ENCODE data around the gene ATP5IF1. TPM values are rescaled to one million over a fixed set of nuclear protein-coding genes. Genes with fewer than 3 reads are reported as not detected.

The ATP5IF1 gene
- total RNA-seq, 1 donor from 2014 or later, result 92.2 TPM

DNA sequence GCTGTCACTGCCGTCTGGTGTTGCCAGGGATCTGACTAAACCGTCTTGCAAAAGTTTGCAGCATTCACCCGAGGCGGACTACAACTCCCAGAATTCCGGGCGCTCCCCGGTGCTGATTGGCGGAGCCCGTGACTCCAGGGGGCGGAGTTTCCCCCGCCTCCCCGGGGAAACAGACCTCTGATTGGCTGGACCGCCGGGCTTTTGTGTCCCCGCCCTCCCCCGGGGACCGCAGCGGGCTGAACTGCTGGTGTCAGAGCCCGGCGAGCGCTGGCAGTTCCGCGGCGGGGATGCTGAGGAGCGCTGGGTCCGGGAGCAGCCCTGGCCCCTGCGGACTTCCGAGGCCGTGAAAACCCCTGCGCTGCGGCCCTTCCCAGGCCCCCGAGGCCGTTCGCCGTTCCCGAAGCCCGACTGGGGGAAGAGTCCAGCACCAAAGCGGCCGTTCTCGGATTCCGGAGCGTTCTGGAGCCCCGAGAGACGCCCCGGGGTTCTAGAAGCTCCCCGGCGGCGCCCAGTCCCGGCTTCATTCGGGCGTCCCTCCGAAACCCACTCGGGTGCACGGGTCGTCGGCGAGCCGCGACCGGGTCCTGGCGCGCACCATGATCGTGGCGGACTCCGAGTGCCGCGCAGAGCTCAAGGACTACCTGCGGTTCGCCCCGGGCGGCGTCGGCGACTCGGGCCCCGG lies 23.5 kb downstream of the ATP5IF1 start, which contains the start of gene SESN2:
Gene SESN2 (plus strand): TSS at position 267 of the 682 bp plus-strand sequence. CDS start 330 bp downstream, at position 597.
- ATAC-seq, result peak; percentile 99
- DNase-seq (ENCODE audit: low spot score), result peak; percentile 100
- intact Hi-C loops (cut with DNase I), result no loop called here

DNA sequence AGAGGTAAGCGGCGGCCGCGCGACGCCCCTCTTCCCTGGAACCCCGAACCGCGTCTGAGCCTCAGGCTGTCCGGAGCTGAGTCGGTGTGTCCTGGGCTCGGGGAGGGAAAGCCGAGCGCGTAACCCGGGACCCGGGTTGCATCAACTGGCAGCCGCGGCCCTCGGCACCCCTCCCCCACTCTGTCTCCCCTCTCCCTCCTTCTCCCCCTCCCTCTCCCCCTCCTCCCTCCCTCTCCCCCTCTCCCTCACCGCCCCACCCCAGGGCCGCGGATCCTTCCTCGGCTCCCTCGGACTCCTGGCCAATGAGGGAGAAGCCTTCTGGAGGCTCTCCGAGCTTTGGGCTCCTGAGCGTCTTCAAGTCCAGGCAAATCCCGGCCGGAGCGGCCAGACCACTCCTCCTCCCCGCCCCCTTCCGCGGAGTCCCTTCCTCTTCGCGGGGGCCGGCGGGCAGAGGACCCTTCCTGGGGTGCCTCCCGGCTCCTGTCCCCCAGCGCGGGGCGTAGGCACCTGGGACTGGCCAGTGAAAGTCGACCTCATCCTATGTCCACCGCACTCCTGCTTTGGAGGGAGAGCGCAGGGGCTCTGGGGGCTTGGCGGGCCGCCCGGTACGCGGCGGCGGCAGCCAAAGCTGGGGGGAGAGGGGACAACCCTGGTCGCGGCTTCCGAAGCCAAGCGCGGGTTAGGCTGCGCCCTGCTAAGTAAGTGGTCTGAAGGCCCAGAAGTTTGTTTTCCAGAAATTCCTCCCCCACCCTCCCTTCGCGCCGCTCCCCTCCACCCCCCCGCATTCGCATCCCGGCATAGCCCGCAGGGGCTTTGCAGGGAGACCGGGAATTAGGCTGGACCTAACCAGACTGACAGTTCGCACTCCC lies 24.2 kb downstream of the ATP5IF1 start:
- intact Hi-C loops (cut with DNase I), result no loop called here
- ATAC-seq (peak; percentile 69), DNase-seq (ENCODE audit: low spot score) (peak; percentile 85)

DNA sequence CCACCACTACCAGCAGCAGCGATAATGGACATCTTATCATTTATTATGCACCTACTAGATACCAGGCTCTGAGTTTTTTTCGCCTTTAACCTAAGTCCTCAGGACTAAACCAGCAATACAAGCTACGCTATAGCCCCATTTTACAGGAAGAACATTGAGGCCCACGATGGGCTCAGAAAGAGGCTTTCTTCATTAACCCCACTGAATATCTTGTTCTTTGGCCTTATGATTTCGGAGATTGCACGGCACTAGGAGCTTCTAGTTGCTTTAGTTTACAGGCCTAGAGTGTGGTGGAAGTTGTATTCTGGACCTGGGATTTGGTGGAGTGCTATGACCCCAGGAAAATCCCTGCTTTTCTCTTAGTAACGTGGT lies 24.9 kb downstream of the ATP5IF1 start:
- intact Hi-C loops (cut with DNase I), result no loop called here
- no peak for ATAC-seq
- DNase-seq (ENCODE audit: low spot score), result no peak

DNA sequence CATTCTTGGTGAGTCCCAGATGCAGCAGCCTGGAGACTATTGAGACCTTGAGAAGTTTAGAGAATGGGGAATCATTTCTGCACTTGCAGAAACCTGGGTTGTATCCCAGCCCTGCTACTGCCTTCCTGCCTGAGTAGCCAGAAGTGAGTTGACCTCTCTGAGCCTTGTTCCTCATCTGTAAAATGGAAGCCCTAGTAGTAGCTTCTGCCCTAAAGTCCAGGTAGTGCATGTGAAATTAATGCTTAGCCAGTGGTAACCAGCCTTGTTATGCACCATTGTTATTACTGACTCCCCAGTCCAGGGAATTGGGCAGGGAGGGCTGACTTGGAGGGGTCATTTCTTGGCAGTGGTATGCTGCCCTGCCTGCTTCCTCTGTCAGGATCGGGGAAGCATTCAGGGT lies 29.0 kb downstream of the ATP5IF1 start:
- ATAC-seq (no peak), DNase-seq (ENCODE audit: low spot score) (no peak)
- intact Hi-C loops (cut with DNase I), result no loop called here

DNA sequence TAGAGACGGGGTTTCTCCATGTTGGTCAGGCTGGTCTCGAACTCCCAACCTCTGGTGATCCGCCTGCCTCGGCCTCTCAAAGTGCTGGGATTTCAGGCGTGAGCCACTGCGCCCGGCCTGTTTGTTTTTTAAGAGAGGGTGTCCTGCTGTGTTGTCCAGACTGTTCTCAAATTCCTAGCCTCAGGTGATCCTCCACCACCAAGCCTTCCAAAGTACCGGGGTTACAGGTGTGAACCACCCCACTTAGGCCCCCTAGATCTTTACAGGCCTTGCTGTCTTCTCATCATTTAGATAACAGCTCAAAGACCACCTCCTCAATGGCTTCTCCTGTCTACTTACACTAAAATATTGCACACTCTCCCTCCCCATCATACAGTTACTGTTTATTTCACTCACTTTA lies 29.7 kb downstream of the ATP5IF1 start:
- ATAC-seq, result no peak
- no peak for DNase-seq (ENCODE audit: low spot score)
- intact Hi-C loops (cut with DNase I), result no loop called here

DNA sequence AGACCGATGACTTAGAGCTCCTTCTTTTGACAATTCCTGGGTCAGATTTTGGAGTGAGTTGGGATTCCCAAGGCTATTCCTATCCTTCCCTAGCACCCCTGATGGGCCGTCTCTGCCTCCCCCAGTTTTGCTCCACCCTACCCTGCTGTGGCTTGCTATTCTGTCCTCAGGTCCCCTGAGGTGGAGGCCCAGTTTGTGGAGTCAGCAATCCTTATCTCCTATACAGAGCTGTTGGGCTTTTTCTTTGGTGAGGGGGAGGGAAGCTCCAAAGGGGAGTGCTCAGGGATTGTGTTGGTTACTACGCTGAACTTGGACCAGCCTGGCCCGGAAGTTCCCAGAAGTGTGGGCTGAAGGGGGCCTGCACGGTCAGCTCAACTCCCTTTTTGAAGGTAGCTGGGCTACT lies 31.0 kb downstream of the ATP5IF1 start:
- no peak for DNase-seq (ENCODE audit: low spot score)
- no peak for ATAC-seq
- intact Hi-C loops (cut with DNase I), result no loop called here

DNA sequence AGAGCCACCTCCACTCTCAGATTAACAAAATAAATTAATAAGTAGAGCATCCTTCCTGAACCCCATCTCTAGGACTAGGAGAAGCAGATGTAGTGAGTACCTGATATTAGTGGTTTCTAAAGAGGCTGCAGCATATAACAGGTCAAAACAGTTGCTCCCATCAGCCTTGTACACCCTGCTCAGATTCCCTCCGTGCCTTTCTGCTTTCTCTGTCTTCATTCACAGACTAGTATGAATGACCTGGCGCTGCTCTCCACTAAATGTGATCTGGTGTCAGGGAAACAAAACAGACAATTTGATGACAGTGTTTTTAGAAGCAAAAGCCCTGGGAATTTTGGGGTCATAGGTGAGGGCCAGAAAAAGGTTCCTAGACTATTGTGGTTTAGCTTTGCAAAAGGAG lies 31.7 kb downstream of the ATP5IF1 start:
- intact Hi-C loops (cut with DNase I), result no loop called here
- ATAC-seq (no peak), DNase-seq (ENCODE audit: low spot score) (no peak)

DNA sequence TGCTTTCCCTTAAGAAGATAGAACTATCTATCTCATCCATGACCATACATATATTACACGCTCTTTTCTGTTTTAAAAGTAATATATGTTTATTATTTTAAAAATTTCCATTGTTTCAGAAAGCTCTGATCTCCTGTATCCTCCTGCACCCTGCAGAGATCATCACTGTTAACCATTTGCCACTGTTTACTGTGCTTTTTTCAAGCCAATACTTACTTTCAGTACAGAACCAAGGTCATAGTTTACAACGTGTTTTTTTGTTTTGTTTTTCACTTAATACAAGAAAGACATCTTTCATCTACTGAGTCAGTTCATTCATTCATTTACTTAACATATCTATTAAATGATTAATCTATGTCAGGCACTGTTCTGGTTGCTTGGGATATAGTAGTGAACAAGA lies 33.6 kb downstream of the ATP5IF1 start:
- DNase-seq (ENCODE audit: low spot score) (no peak), ATAC-seq (no peak)
- intact Hi-C loops (cut with DNase I), result no loop called here

DNA sequence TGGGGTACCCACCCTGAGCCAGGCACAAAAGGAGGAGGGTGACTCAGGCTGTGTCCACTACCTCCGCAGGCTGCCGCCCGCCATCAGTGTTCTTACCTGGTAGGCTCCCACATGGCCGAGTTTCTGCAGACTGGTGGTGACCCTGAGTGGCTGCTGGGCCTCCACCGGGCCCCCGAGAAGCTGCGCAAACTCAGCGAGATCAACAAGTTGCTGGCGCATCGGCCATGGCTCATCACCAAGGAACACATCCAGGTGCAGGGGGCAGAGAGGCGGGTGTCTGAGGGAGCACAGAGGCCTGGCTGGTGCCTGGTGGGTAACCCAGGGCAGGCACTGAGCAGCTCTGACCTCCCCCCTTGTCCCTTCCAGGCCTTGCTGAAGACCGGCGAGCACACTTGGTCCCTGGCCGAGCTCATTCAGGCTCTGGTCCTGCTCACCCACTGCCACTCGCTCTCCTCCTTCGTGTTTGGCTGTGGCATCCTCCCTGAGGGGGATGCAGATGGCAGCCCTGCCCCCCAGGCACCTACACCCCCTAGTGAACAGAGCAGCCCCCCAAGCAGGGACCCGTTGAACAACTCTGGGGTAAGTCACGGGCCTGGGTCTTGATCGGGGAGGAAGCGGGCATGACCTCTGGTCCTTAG lies 36.4 kb downstream of the ATP5IF1 start:
- no peak for DNase-seq (ENCODE audit: low spot score)
- intact Hi-C loops (cut with DNase I), result no loop called here
- no peak for ATAC-seq

DNA sequence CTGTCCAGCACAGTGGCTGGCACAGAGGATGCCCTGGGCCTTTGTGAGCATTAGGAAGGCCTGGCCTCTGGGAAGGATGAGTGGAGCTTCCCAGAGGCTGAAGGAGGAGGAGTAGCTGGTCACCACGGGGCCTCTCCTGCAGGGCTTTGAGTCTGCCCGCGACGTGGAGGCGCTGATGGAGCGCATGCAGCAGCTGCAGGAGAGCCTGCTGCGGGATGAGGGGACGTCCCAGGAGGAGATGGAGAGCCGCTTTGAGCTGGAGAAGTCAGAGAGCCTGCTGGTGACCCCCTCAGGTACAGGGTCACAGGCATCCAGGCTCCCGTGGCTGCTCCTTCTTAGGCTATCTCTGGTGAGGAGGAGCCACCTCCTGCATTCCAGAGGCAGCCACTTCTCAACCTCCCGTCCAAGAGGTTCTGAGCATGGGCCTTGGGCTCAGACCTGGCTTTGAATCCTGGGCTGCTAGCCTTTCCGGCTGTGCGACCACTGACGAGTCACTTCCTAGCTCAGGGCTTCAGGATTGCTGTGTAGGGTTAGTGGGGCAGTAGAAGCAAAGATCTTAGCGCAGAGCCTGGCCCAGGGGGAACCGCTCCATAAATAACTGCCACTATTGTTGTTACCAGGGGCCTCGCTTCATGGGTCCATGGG lies 37.4 kb downstream of the ATP5IF1 start:
- intact Hi-C loops (cut with DNase I), result no loop called here
- no peak for DNase-seq (ENCODE audit: low spot score)
- ATAC-seq, result no peak

DNA sequence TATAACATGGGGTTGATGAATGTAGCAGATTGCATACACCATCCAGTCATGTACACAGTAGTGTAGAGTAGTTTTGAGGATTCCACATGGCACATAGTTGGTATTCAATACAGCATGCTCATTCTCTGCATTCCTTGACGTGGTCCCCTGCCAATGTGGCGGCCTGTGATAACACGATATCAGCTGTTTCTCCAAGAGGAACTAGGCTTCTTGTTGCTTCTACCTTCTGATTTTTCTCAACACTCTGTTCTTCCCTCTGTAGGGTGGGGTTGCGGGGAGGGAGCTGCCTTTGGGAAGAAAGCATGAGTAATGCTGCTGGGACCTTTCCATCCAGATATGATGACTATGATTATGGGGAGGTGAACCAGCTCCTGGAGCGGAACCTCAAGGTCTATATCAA lies 42.8 kb downstream of the ATP5IF1 start:
- ATAC-seq (no peak), DNase-seq (ENCODE audit: low spot score) (no peak)
- intact Hi-C loops (cut with DNase I), result no loop called here

DNA sequence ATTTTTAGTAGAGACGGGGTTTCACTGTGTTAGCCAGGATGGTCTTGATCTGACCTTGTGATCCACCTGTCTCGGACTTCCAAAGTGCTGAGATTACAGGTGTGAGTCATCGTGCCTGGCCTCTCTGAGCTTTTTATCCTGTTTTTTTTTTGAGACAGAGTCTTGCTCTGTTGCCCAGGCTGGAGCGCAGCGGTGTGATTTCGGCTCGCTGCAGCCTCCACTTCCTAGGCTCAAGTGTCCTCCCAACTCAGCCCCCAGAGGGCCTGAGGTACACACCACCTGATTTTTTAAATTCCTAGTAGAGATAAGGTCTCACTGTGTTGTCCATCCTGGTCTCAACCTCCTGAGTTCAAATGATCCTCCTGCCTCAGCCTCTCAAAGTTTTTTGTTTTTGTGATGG lies 43.8 kb downstream of the ATP5IF1 start:
- DNase-seq (ENCODE audit: low spot score), result no peak
- intact Hi-C loops (cut with DNase I), result no loop called here
- ATAC-seq, result no peak

DNA sequence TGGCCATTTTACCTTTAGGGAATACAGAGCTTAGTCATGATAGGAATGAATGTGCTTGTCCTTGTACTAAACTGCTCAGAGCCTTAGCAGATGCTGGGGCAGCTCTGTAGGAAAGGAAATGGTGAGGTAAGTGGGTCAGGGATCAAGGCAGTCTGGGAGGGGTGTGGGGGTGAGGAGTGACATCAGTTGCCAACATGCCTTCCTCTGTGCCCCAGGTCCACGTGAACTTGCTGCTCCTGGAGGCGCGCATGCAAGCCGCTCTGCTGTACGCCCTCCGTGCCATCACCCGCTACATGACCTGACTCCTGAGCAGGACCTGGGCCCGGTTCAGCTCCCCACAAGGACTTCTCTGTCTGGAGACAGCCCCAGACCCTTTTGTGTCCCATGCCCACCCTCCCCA lies 44.6 kb downstream of the ATP5IF1 start:
- intact Hi-C loops (cut with DNase I), result no loop called here

DNA sequence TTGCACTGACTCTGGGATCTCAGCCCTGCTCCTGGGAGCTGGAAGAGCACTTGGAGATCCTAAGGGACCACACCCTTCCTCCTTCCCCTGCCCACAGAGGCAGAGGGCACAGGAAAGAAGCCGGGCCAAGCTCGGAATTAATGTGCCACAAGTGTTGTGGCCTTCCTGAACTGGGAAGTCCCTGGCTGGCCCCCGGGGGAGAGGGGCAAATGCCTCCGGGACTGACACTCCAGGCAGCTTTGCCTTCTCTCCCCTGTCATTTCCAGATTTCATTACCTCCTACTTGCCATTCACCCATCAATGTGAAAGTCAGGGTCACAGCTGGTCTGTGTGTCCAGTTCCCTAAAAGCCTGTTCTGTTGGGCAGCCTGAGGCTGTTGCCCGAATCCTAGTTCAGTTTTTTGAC lies 45.1 kb downstream of the ATP5IF1 start:
- DNase-seq (ENCODE audit: low spot score) (no peak), ATAC-seq (peak; percentile 38)
- intact Hi-C loops (cut with DNase I), result no loop called here

More for the DNA sequence above, 44.6 kb downstream of the ATP5IF1 start:
- ATAC-seq, result peak; percentile 23
- no peak for DNase-seq (ENCODE audit: low spot score)

DNA sequence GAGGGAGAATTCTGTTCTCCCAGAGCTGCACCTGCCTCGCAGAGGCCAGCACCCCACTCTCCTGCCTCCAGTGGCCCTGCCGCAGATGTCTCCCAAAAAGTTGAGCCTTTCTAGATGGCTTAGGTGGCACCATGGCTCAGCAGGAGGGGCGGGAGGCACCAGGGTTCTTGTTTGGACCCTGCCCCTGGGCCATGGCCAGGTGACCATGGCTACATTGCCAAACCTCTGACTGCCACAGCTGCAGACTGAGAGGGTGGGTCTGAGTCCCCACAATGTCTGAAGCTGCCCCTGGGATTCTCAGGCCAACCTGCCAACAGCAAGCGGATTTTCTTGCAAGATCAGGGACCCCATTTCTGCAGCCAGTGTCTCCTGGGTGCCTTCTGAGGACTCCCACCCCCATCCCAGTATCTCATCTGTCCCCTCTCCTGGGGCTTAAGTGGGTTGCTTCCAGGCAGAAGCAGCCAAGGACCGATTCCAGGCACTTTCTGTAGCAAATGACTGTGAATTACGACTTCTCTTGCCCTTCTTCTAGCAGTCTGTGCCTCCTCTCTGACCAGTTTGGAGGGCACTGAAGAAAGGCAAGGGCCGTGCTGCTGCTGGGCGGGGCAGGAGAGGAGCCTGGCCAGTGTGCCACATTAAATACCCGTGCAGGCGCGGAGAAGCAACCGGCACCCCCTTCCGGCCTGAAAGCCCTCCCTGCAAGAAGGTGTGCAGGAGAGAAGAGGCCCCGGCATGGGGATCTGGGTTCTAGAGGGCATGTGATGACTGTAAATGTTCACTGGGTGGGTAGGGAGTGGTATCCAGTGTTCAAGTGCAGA lies 45.9 kb downstream of the ATP5IF1 start:
- no peak for DNase-seq (ENCODE audit: low spot score)
- intact Hi-C loops (cut with DNase I), result no loop called here
- peak; percentile 58 for ATAC-seq

DNA sequence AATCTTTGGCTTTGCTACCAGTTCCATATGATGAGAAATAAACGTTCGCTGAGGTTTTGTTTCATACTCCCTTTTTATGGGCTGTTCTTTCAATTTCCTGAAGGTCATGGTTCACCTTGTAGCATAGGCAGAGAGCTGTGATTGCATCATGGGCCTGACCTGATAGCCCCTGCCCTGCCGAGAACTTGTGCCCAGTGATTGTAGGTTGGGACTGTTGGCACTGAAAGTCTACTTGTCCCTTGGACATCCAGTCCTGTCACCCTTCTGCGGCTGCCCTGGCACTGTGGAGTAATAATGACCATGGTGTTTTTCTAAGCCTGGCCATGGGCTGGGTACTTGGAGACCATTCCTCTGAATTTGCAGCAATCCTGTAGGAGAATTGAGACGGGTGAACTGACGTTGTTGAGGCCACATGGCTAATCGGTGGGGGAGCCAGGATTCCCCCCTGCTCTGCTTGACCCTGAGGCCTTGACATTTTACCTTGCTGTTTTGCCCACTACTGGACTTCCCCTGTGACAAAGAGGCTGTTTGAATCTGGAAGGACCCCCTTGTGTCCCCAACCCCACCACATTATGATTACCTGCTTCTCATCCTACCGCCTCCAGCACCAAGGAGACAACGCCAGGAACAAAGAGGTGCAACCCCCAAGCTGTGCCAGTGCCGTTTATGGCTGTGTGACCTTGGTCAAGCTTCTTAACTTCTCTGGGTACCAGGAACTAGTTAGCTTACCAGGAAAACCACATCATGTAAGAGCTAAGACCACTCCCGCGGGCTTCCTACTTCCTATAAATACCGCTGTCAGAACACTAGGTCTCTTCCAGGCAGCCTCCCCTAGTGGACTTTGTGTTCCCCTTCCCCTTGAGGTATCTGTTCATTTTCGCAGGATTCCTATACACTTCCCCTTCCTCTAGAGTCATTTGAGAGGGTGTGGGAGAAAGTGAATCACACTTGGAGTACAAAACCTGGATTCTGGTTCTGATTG lies 46.8 kb downstream of the ATP5IF1 start:
- ATAC-seq (peak; percentile 9), DNase-seq (ENCODE audit: low spot score) (no peak)
- intact Hi-C loops (cut with DNase I), result no loop called here

DNA sequence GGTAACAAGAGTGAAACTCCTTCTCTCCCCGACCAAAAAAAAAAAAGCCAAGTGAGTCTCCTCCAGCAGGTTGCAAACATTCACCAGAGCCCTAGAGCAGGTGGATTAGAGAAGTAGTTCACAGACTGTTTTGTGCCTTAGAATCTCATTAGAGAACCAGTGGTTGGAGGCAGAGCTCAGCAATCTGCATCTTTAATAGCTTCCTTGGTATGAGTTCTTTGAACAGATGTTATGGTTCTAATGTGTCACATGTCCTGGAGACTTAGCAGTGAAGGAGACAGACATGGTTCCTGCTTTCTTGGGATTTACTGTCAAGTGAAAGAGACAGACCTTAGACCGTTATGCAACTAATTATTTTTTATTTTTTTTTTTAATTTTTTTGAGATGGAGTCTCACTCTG lies 50.2 kb downstream of the ATP5IF1 start:
- DNase-seq (ENCODE audit: low spot score), result no peak
- no peak for ATAC-seq
- intact Hi-C loops (cut with DNase I), result no loop called here
